HEK293T (cell line): Measurements from ENCODE around the gene ERC2.

ENCODE experiments used
- CTCF ChIA-PET: fragments of 350-600 bp; formaldehyde crosslinking; extraction: SDS; loops from one replicate; lab custom pipeline; 2021; ENCODE audit warnings: antibody characterized with exemption, inconsistent platforms; lab: Yijun Ruan, JAX
- POLR2A ChIA-PET: fragments of 350-600 bp; formaldehyde crosslinking; extraction: SDS; loops from one replicate; lab custom pipeline; 2020; ENCODE audit warnings: antibody characterized with exemption, inconsistent platforms; lab: Yijun Ruan, JAX
- DNase-seq: peaks from one replicate; pipeline ENCODE4 v3.0.0; 2012; ENCODE audit warnings: mixed read lengths; ENCODE audit errors: extremely low spot score
- ARNT ChIP-seq: fragments of 450-650 bp; IDR thresholded peaks from 2 replicates; pipeline ENCODE4 v1.6.1; 2017; ENCODE audit warnings: mild to moderate bottlenecking
- BHLHE40 ChIP-seq: fragments of 450-650 bp; IDR thresholded peaks from 2 replicates; pipeline ENCODE4 v1.6.1; 2016; ENCODE audit warnings: mild to moderate bottlenecking, moderate library complexity, borderline replicate concordance
- CTBP1 ChIP-seq: fragments of 450-650 bp; IDR thresholded peaks from 2 replicates; pipeline ENCODE4 v1.6.1; 2016; ENCODE audit warnings: borderline replicate concordance
- ELF4 ChIP-seq: fragments of 450-650 bp; IDR thresholded peaks from 2 replicates; pipeline ENCODE4 v1.6.1; 2017; ENCODE audit warnings: antibody characterized with exemption
- FOXA1 ChIP-seq: fragments of 450-650 bp; IDR thresholded peaks from 2 replicates; pipeline ENCODE4 v1.6.1; 2016; ENCODE audit warnings: mild to moderate bottlenecking
- FOXK2 ChIP-seq: fragments of 450-650 bp; IDR thresholded peaks from 2 replicates; pipeline ENCODE4 v1.6.1; 2016; ENCODE audit warnings: mild to moderate bottlenecking
- FOXM1 ChIP-seq: fragments of 450-650 bp; IDR thresholded peaks from 2 replicates; pipeline ENCODE4 v1.6.1; 2017; ENCODE audit warnings: mild to moderate bottlenecking, borderline replicate concordance
- HDGF ChIP-seq: fragments of 450-650 bp; IDR thresholded peaks from 2 replicates; pipeline ENCODE4 v1.6.1; 2017; ENCODE audit warnings: antibody characterized with exemption, borderline replicate concordance
- L3MBTL2 ChIP-seq: fragments of 450-650 bp; conservative IDR thresholded peaks from 2 replicates; pipeline ENCODE4 v1.6.1; 2016; ENCODE audit warnings: mild to moderate bottlenecking
- LEF1 ChIP-seq: fragments of 450-650 bp; IDR thresholded peaks from 2 replicates; pipeline ENCODE4 v1.6.1; 2017; ENCODE audit warnings: mild to moderate bottlenecking, borderline replicate concordance
- NFRKB ChIP-seq: fragments of 450-650 bp; IDR thresholded peaks from 2 replicates; pipeline ENCODE4 v1.6.1; 2016; ENCODE audit warnings: mild to moderate bottlenecking, moderate library complexity
- SP1 ChIP-seq: fragments of 450-650 bp; IDR thresholded peaks from 2 replicates; pipeline ENCODE4 v1.6.1; 2017
- SUZ12 ChIP-seq: fragments of 450-650 bp; IDR thresholded peaks from 2 replicates; pipeline ENCODE4 v1.6.1; 2016; ENCODE audit warnings: mild to moderate bottlenecking
- TARDBP ChIP-seq: fragments of 450-650 bp; IDR thresholded peaks from 2 replicates; pipeline ENCODE4 v1.6.1; 2016
- ZNF384 ChIP-seq: fragments of 450-650 bp; IDR thresholded peaks from 2 replicates; pipeline ENCODE4 v1.6.1; 2016
- TF ChIP-seq, protein P1 (sequence below): fragments of 450-650 bp; IDR thresholded peaks from 2 replicates; pipeline ENCODE4 v1.6.1; 2016

The ERC2 gene

DNA sequence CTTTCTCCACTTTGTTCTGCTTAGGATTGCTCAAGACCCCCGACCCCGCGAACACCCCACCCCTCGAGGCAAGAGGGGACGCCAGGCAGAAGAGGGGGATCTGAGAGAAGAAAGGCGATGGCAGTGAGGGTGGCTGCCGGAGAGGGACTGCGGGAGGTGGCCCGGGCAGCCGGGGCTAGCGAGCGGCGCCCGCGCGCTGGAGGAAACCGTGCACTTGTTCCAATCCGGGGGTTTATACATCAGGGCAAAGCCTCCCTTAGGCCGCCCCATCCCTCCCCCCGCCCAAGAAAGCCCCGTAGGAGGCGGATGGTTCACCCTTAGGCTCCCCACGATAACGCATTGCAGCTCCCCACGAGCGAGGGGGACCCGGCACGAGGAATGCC, 475 bp downstream of the ERC2 start:
- POLR2A ChIA-PET: no interaction called here
- peak; percentile 26 for DNase-seq
- CTCF ChIA-PET: no interaction called here
- no peak for TF ChIP-seq BHLHE40
- TF ChIP-seq HDGF: no peak
- no peak for TF ChIP-seq SP1
- no peak for TF ChIP-seq CTBP1

GRCh38 chr3:56467108-56467507, 1.2 kb downstream of the ERC2 start:
- no peak for TF ChIP-seq LEF1
- no peak for TF ChIP-seq L3MBTL2
- TF ChIP-seq TARDBP: no peak
- TF ChIP-seq, protein P1, sequence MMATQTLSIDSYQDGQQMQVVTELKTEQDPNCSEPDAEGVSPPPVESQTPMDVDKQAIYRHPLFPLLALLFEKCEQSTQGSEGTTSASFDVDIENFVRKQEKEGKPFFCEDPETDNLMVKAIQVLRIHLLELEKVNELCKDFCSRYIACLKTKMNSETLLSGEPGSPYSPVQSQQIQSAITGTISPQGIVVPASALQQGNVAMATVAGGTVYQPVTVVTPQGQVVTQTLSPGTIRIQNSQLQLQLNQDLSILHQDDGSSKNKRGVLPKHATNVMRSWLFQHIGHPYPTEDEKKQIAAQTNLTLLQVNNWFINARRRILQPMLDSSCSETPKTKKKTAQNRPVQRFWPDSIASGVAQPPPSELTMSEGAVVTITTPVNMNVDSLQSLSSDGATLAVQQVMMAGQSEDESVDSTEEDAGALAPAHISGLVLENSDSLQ: peak; percentile 100
- ChIA-PET CTCF (no interaction called here), POLR2A (no interaction called here)
- DNase-seq: peak; percentile 93

DNA sequence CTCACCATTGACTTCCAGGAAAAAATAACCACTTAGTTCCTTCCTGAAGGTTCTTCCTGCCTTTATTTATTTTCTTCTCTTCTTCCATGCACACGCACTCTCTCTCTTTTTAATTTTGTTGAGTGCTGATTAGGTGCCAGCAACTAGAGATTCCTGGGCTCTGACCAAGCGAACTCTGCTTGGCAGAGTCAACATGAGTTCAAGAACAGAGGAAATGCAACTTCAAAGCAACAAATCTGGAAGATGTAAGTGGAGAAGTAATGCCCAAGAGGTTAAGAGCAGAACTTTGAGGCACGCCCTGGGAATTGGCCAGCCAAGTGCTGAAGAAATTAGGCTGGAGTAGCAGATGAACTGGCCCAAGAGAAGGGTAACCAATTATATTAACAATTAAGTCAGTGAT, 8.5 kb downstream of the ERC2 start:
- DNase-seq: no peak
- POLR2A ChIA-PET: no interaction called here
- TF ChIP-seq ELF4 (no peak), LEF1 (no peak), HDGF (no peak), L3MBTL2 (no peak), SUZ12 (no peak), ARNT (no peak), SP1 (no peak), FOXM1 (no peak), NFRKB (no peak), CTBP1 (no peak), FOXK2 (no peak), ZNF384 (no peak), FOXA1 (no peak), BHLHE40 (no peak), TARDBP (no peak)
- TF ChIP-seq, protein P1: no peak
- CTCF ChIA-PET: no interaction called here

- DNase-seq: no peak
- CTCF ChIA-PET: no interaction called here
- POLR2A ChIA-PET: no interaction called here
- TF ChIP-seq TARDBP: no peak
- no peak for TF ChIP-seq HDGF
- TF ChIP-seq ELF4: no peak
- no peak for TF ChIP-seq FOXA1
- TF ChIP-seq, protein P1: no peak
- TF ChIP-seq NFRKB: no peak
These were observed 9.2 kb downstream of the ERC2 start for GRCh38 chr3:56459104-56459496.

DNA sequence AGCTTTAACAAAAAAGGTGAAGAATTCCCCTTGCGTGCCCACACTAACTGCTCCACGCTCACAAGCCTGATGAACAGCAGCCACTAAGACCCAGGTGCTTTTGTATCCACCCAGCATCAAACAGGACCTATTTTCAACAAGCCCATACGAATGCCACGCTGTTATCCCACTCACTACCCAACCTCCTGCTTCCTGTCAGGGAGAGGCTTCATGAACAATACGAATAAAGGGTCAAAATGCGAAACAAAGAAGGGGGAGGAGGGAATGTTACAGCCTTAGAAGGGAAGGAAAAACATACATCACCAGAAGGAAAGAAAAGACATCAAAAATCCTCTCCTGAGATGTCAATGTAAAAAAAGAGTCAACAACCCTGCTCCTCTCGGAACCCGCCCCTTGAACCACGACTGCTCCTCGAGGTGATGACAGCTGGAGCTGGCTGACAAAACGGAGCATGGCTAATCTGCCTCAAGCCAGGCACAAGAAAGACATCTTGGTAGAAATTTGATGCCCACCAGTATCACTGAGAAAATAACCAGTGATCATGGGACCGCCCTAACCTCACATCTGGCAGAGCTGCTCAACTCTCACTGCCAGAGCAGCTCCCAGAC, 9.7 kb downstream of the ERC2 start:
- POLR2A ChIA-PET: no interaction called here
- CTCF ChIA-PET: no interaction called here
- TF ChIP-seq, protein P1: no peak
- TF ChIP-seq FOXK2 (no peak), SP1 (no peak), LEF1 (no peak), HDGF (no peak), L3MBTL2 (no peak), ZNF384 (no peak), ELF4 (no peak), TARDBP (no peak), BHLHE40 (no peak), NFRKB (no peak), CTBP1 (no peak), FOXA1 (no peak), FOXM1 (no peak), ARNT (no peak)
- DNase-seq: no peak

GRCh38 chr3:56456117-56456516, 12.2 kb downstream of the ERC2 start:
- ChIA-PET CTCF (interaction anchor here (0.6 to 1.5 kb wide), 3 partner anchors 37 to 1292 kb away, joined by 3 read pairs; no protein-coding TSS in a partner anchor), POLR2A (no interaction called here)
- DNase-seq: no peak
- TF ChIP-seq L3MBTL2 (no peak), CTBP1 (no peak), ZNF384 (no peak), TARDBP (no peak), SUZ12 (no peak), BHLHE40 (no peak), LEF1 (no peak), NFRKB (no peak), ARNT (no peak), FOXM1 (no peak), SP1 (no peak), HDGF (no peak), FOXK2 (no peak), ELF4 (no peak), FOXA1 (no peak)
- TF ChIP-seq, protein P1: no peak
